GM12878 (cell line): Measurements from ENCODE around the gene LRGUK.
"Not testable (repeated sequence)": the region's sequence is repeated elsewhere in the genome, so short reads cannot be mapped to it uniquely, and the experiment has no call there.

Experiments used
- CHD1 ChIP-seq: IDR thresholded peaks from 2 replicates; pipeline ENCODE4 v1.6.1; 2012; ENCODE audit warnings: low read depth, low read length, improper control_type of control experiment
- CREM ChIP-seq: IDR thresholded peaks from 2 replicates; pipeline ENCODE4 v1.6.1; 2014; ENCODE audit warnings: antibody characterized with exemption, low read depth

DNA sequence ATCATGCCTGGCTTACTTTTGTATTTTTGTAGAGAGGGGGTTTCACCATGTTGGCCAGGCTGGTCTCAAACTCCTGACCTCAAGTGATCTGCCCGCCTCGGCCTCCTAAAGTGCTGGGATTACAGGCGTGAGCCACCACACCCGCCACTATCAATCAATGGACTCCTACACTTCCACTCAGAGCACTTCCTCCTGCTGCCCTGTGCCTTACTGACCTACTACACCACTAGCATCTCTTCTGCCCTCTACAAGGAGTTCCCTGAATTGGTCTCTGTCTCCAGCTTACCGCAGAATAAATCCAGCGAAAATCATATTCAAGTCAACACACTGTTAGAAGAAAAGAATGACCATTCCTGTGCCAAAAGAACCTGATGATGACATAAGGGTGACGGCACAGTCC, 168.8 kb downstream of the LRGUK start:
- TF ChIP-seq CREM, CHD1: not testable (repeated sequence)
